ENCODE data around the gene DDX17.
A peak's percentile ranks its signal among the peaks of the same experiment; 100 is the strongest.

DDX17 gene

GRCh38 chr22:38465673-38466490 lies 40.2 kb downstream of the DDX17 start:
- no peak for DNase-seq (ENCODE audit: low read depth)

- DNase-seq (ENCODE audit: low read depth): no peak
Measured at GRCh38 chr22:38464992-38465672, 41.0 kb downstream of the DDX17 start.

DNA sequence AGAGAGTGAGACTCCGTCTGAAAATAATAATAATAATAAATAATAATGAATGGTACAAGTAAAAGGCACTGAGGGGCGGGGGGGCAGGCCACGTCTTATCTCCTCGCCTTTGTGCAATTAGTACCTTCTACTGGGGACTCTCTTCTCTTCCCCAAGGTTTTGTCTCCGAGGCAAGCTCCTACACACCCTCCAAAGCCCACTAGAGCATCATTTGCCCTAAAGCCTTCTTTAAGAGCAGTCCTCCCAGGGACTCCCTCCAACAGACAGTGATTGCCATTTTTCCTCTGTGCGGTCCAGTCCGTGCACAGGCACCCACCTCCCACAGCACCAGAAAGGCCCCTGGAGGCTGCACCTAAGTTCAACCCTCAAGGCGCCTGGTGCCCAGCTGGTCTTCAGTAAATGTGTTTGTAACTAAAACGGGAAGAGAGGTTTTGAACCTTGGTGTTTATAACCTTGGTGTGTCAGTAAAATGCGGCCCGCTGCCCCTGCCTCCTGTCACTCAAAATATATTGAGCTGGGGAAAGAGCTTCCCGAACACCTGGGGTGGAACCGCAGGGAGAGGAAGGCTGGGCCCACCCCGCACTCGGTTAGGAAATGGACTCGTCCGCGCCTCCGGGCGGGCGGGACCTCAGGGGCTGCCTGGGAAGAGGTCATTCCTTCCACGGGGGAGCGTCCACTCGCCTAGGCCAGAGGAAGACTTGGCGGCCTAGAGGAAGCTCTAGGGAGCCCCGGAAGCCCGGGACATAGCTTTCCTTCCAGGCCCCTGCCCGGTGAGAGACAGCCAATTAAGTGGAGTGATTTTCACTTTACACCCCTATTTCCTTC lies 42.9 kb downstream of the DDX17 start:
- no peak for DNase-seq (ENCODE audit: low read depth)

- DNase-seq (ENCODE audit: low read depth): peak; percentile 23
Measured at GRCh38 chr22:38461414-38462081, 44.6 kb downstream of the DDX17 start.

DNA sequence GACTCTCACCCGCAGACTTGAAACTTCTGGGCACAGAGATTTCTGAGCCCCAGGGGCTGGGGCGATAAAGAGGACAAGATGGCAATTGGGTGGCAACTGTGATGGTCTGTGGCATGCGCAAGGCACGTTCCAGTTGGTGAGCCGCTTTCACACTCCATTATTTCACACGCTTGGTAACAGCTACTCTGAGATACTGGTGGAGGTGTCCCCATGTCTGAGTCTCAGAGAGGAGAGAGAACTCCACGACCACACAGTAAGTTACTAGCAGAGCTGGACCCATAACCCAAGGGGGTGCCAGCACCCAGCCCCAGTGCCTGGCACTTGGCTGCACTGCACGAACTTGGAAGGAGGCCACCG lies 45.1 kb downstream of the DDX17 start:
- no peak for DNase-seq (ENCODE audit: low read depth)

- no peak for DNase-seq (ENCODE audit: low read depth)
Measured at GRCh38 chr22:38460426-38460840, 45.7 kb downstream of the DDX17 start.

DNA sequence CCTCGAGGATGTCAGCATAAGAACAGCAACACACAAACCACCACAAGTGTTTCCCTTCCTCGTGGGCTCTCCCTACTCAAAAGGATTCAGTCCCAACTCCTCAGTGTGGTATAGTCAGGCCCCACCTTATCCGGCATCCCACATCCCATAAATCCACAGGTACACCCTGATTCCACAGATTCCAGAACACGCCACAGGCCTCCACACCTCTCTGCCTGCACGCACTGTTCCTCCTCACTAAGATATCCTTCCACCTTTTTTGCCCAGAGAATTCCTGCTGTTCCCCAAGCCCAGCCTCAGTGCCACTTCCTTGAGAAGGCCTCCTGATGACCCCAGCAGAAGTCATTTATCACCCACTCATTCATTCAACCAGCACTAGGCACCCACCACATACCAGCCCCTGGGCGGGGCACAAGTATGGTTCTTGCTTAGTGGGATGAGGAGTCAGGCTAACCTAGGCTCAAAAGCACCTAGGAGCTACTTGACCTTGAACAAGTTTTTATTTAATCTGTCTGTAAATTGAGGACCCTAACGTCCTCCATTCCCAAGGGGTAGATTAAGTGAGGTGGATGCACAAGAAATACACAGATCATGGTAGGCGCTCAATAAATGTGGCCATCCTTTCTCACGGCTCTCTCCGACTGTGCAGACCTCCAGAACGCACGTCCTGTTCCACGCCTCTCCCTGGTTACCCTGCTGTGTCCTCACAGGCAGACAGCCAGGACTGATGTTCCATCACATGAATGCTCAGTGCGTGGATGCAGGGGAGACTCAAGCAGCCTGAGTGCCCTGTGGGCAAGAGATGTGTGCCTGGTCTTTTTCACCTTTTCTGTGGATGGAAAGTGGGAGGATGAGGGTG lies 49.0 kb downstream of the DDX17 start:
- DNase-seq (ENCODE audit: low read depth): no peak

GRCh38 chr22:38456272-38456835 lies 49.8 kb downstream of the DDX17 start:
- DNase-seq (ENCODE audit: low read depth): no peak

DNA sequence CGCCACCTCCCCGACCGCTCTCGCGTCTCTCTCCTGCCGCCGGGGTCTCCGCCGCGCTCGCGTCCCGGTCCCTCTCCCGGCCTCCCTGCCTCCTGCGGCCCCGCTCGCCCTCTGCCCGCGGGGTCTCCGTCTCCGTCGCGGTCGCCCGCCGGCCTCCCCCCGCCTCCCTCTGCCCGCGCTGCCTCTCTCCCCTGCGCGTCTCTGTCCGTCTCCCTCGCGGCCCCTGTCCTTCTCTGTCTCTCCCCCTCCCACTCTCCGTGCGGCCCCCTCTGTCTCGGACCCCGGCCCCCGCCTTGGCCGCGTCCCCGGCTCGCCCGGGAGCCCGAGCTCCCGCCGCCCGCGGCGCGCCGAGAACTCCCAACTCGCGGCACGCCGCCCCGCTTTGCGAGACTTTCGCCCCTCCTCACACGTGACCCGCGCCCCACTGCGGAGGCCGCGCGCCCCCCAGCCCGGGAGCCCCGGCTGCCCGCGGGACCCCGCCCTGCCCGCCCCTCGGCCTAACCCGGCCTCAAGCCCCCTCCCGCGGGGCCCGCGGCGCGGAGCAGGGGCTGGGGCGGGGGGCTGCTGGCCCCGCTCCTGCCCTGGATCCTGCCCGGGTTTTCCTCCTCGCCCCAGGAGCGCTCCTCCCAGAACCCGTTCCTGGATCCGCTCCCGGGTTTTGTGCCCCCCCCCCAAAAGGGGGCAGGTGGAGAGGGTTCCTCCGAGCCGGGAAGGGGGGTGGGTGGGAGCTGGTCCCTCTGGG lies 50.4 kb downstream of the DDX17 start:
- DNase-seq (ENCODE audit: low read depth): no peak

DNA sequence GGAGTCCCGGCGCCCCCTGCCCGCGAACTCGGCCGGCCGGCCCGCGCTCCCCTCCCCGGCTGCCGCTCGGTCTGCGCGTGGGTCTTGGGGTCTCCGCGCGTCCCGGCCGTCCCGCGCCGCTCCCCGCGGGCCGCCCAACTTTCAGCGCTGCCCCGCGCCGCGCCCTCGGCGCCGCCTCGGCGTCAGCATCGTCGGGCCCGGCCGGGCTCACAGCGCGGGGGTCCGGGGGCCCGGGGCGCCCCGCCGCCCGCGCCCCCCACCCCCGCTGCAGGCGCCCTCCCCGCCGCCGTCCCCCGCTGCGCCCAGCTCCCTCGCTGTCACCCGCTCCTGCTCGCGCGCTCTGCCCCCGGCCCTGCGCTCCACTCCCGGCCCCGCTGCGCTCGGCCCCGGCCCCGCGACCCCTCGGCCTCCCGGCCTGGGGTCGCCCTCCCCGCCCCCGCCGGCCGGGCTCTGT lies 51.0 kb downstream of the DDX17 start, which contains the start of gene KCNJ4:
TSS of gene KCNJ4 (minus strand) at position 124 of the 454 bp plus-strand sequence. CDS start 27,067 bp downstream, outside the sequence.
- no peak for DNase-seq (ENCODE audit: low read depth)

- no peak for DNase-seq (ENCODE audit: low read depth)
Measured at GRCh38 chr22:38454353-38455075, 51.6 kb downstream of the DDX17 start.

- DNase-seq (ENCODE audit: low read depth): no peak
Measured at GRCh38 chr22:38453996-38454352, 52.1 kb downstream of the DDX17 start.

GRCh38 chr22:38453066-38453672 lies 52.9 kb downstream of the DDX17 start:
- DNase-seq (ENCODE audit: low read depth): no peak

DNA sequence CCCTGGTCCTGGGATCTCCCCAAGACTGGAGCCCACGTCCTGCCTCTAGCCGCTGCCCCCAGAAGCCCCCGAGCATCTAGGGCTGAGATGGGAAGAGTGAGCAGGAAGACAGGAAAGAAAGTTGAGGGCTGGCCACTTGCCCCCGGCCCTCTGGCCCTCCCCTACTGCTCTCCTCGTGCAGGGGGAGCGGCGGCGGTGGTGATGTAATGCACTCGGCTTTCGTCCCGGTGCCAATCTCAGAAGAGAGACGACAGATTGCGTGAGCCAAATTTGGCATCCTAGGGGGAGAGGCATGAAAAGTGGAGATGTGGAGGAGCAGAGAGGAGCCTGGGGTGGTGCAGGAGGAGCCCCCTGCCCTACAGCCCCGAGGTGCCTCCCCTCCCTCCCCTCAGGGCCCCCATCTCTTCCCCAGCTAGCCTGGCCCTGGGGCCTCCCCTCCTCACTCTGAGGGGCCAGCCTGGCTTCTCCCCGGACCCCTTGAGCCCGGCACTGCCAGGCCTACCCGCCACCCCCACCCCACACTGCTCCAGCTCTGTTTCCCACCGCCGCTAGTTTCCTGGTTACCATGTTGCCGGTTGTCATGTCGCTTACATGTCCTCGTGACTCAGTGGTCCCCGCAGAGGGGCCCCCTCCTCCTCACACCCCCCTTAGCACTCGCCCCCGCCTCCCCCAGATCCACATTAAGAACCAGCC lies 53.6 kb downstream of the DDX17 start:
- DNase-seq (ENCODE audit: low read depth): no peak

- no peak for DNase-seq (ENCODE audit: low read depth)
Measured at GRCh38 chr22:38451864-38452263, 54.2 kb downstream of the DDX17 start.

- DNase-seq (ENCODE audit: low read depth): no peak
Measured at GRCh38 chr22:38451404-38451803, 54.7 kb downstream of the DDX17 start.

DNA sequence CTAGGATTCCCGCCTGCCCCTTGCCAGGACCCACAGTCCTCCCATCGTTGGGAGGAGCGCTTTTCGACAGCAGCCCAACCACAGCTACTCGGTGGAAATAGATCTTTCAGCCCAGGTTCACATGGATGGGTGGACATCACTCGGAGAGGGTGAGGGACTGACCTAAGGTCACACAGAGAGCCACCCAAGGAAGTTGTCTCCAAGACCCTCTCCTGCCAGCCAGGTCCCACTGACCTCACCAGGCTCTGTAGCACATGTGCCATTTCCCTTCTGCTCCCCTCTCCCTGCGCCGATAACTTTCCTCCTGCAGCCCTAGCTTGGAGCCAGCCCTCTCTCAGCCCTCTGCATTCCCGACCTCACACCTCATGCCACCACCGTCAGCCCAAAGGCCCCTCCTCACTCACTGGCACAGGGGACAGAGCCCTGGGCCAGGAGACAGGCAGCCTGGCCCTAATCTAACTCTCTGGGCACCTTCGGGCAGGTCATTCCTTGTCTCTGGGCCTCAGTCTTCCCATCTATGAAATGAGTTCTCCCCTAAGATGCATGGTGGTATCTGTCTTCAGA lies 55.8 kb downstream of the DDX17 start:
- DNase-seq (ENCODE audit: low read depth): no peak

DNA sequence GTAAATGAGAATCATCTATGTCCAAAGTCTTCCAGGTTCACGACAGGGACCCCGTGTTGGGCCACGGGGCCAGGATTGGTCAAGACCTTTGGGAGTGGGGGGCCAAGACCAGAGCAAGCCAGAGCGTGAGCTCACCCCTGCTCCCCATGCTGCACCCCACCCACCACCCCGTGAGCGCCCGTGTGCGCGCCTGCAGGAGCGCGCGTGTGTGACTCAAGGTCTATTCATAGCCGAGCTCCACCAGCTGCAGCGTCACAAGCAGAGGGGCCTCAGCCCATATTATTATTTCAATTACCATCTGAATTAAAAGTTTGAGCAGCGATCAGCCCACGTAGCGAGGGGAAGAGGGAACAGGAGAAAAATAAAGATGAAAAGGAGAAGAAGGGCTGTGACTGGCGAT lies 56.3 kb downstream of the DDX17 start:
- DNase-seq (ENCODE audit: low read depth): no peak
